Testis (tissue), 3 donors: ENCODE measurements around the gene KMT2B. TPM values are rescaled to one million over a fixed set of nuclear protein-coding genes. Genes with fewer than 3 reads are reported as not detected.
A peak's percentile ranks its signal among the peaks of the same experiment; 100 is the strongest.

Source experiments
- DNase-seq: peaks from one replicate; pipeline ENCODE4 v3.0.0-alpha.2; 2019
- H3K27ac ChIP-seq, 2 donors: fragments of 200-600 bp; sonication (generic); one replicate each; pipeline ENCODE4 v1.5.1; 2019
- H3K27me3 ChIP-seq: fragments of 200-600 bp; sonication (generic); one replicate; pipeline ENCODE4 v1.5.1; 2019
- H3K36me3 ChIP-seq: fragments of 200-600 bp; sonication (generic); one replicate; pipeline ENCODE4 v1.5.1; 2017; ENCODE audit warnings: low read depth; ENCODE audit errors: missing control alignments
- H3K4me1 ChIP-seq: fragments of 200-600 bp; sonication (generic); one replicate; pipeline ENCODE4 v1.5.1; 2019
- H3K4me3 ChIP-seq, 2 donors: fragments of 200-600 bp; sonication (generic); one replicate each; pipeline ENCODE4 v1.5.1; 2017 to 2019
- H3K9me3 ChIP-seq: fragments of 200-600 bp; sonication (generic); one replicate; pipeline ENCODE4 v1.5.1; 2017
- POLR2A ChIP-seq: fragments of 450-650 bp; IDR thresholded peaks from one replicate; pipeline ENCODE4 v1.6.1; 2017; ENCODE audit warnings: antibody characterized with exemption, mild to moderate bottlenecking, moderate library complexity
- WGBS, 2 donors: methylation state at CpG; one replicate each; pipeline ENCODE4 v1.1.5; 2018; 5-methylcytosine and 5-hydroxymethylcytosine counted together
- intact Hi-C: fragments of 100-400 bp; cut with DNase I; formaldehyde crosslinking; loops from one replicate; pipeline ENCODE4 v1.15.1; 2023; ENCODE audit warnings: low total_unique reads
- polyA plus RNA-seq: library from polyadenylated mRNA; stranded (reverse); fragments of 350-450 nt; fragmentation: Illumina TruSeq; extraction: RNeasy Lipid Tissue Mini Kit (QIAGEN cat#74804); gene quantifications from one replicate; pipeline ENCODE4 v1.2.3, GENCODE V29; 2014; ENCODE audit warnings: low read depth, low replicate concordance; ENCODE audit not compliant: insufficient read depth
- total RNA-seq, 2 donors: library from RNA; depleted of rRNA; stranded (reverse); fragments of >200 nt; gene quantifications; one replicate each; pipeline ENCODE4 v1.2.3, GENCODE V29; 2016
- TF ChIP-seq, protein P1 (sequence below), 3 experiments: fragments of 450-650 bp in 2 of 3; fragments of 200-600 bp in 1 of 3; sonication (generic) in 1 of 3; IDR thresholded peaks; one replicate each; pipeline ENCODE4 v1.5.1; 2016 to 2019; ENCODE audit warnings: antibody characterized with exemption in 3 of 3, mild to moderate bottlenecking in 2 of 3, moderate library complexity in 1 of 3

Gene KMT2B
- total and polyA plus RNA-seq, 3 donors from 2014 or later = 73.3 to 110 (median 109) TPM

DNA sequence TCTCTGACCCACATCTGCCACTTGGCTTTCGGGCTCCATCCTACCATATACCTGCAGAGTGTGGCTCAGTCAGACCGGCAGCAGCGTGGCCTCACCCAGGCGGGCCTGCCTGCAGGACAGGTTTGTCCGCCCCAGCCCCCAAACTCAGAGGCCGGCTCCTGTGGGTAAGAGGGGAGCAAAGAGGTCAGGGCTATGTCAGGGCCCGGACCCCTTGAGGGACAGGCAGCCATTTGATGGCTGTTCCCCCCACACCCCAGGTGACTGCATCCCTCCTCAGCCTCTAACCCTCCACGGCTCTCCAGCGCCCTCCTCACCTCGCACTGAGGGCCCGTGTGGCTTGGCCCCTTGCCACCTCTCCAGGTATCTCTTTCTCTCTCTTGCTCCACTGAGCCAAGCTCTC, 25.8 kb upstream of the KMT2B start:
- no peak overlapping the region for H3K27ac ChIP-seq
- no peaks in the 10 kb centered on the region for H3K9me3 ChIP-seq
- no peaks in the 10 kb centered on the region for H3K4me1 ChIP-seq
- H3K27me3 ChIP-seq = no peaks in the 10 kb centered on the region
- no peak for DNase-seq
- TF ChIP-seq, protein P1, sequence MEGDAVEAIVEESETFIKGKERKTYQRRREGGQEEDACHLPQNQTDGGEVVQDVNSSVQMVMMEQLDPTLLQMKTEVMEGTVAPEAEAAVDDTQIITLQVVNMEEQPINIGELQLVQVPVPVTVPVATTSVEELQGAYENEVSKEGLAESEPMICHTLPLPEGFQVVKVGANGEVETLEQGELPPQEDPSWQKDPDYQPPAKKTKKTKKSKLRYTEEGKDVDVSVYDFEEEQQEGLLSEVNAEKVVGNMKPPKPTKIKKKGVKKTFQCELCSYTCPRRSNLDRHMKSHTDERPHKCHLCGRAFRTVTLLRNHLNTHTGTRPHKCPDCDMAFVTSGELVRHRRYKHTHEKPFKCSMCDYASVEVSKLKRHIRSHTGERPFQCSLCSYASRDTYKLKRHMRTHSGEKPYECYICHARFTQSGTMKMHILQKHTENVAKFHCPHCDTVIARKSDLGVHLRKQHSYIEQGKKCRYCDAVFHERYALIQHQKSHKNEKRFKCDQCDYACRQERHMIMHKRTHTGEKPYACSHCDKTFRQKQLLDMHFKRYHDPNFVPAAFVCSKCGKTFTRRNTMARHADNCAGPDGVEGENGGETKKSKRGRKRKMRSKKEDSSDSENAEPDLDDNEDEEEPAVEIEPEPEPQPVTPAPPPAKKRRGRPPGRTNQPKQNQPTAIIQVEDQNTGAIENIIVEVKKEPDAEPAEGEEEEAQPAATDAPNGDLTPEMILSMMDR (IDR thresholded peaks at IDR 0.05) = no peak
- TF ChIP-seq POLR2A = no peak
- 57 to 70% methylated on average over 5 to 11 of the region's 11 CpGs for WGBS, 2 donors
- H3K36me3 ChIP-seq = no peaks in the 10 kb centered on the region
- H3K4me3 ChIP-seq = no peak overlapping the region
- intact Hi-C loops = no loop called here

DNA sequence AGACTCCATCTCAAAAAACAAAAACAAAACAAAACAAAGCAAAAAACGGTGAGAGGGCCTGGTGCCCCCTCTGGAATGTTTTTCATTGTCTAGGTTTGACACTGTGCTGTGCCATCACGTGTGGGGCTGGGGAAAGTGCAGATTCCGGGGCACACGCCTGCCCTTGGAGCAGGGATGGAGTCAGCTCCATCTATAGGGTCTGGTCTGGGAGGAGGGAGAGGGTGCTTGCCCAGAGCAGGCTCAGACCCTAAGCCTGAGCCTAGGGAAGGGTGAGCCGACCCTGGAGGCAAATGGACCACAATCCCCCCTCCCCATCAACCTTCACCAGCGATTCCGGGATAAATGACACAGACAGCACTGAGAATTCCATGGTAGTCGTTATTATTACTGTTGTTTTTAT, 24.4 kb upstream of the KMT2B start:
- Histone ChIP-seq H3K9me3 (no peaks in the 10 kb centered on the region), H3K4me3 (no peak overlapping the region), H3K4me1 (no peaks in the 10 kb centered on the region), H3K36me3 (no peaks in the 10 kb centered on the region), H3K27ac (no peak overlapping the region), H3K27me3 (no peaks in the 10 kb centered on the region)
- 27 to 37% methylated on average over 8 of the region's 8 CpGs for WGBS, 2 donors
- TF ChIP-seq, protein P1 (IDR thresholded peaks at IDR 0.05) = no peak
- TF ChIP-seq POLR2A = no peak
- intact Hi-C loops = no loop called here
- no peak for DNase-seq

DNA sequence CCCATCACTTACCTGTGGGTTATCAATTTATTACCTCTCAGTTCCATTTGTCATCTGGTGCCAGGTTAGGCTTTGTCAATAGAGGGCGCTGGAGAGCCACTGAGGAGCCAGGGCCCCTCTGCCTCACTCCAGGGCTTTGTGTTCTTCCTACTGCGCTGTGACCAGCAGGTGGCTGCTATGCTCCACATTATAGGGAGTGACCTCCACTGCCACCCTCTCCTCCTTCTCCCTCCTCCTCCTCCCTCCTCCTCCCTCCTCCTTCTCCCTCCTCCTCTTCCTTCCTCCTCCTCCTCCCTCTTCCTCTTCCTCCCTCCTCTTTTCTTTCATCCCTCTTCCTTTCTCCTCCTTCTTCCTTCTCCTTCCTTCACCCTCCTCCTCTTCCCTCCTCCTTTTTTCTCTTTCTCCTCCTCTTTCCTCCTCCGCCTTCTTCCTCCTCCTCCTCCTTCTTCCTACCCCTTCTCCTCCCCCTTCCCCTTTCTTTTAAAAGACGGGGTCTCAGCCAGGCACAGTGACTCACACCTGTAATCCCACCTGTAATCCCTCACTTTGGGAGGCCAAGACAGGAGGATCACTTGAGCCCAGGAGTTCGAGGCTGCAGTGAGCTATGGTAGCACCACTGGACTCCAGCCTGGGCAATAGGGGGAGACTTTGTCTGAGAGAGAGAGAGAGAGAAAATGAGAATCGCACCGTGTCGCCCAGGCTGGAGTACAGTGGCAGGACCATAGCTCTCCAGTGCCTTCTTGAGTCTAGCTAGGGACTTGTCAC, 23.8 kb upstream of the KMT2B start:
- H3K27me3 ChIP-seq = no peaks in the 10 kb centered on the region
- TF ChIP-seq, protein P1 (IDR thresholded peaks at IDR 0.05) = peak; percentile 85 to 89 (median 86)
- no peak for TF ChIP-seq POLR2A
- intact Hi-C loops = no loop called here
- H3K4me3 ChIP-seq = no peak overlapping the region
- no peak overlapping the region for H3K27ac ChIP-seq
- H3K4me1 ChIP-seq = no peaks in the 10 kb centered on the region
- WGBS, 2 donors = 48 to 51% methylated on average over 8 of the region's 8 CpGs
- peak; percentile 91 for DNase-seq
- H3K36me3 ChIP-seq = no peaks in the 10 kb centered on the region
- no peaks in the 10 kb centered on the region for H3K9me3 ChIP-seq

DNA sequence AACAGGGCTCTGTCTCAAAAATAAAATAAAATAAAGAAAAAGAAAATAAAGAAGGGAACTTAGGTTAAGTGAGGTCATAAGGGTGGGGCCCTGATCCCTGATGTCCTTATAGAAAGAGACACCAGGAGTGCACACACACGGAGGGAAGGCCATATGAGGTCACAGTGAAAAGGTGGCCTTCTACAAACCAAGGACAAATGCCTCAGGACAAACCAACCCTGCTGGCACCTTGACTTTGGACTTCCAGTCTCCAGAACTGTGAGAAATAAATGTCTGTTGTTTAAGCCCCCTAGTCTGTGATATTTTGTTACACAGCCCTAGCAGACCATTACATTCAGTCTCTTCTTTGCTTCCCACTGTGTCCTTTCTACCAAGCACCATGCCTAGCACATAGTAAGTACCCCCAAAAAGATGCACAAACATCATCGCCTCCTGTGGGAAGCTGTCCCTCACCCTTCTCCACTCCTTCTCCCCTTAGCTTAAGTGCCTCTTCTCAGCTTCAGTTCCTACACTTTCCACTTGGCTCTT, 21.8 kb upstream of the KMT2B start:
- DNase-seq = no peak
- TF ChIP-seq, protein P1 (IDR thresholded peaks at IDR 0.05) = no peak
- no peak for TF ChIP-seq POLR2A
- no peak overlapping the region for H3K27ac ChIP-seq
- WGBS, 2 donors = 77 to 80% methylated on average over 2 of the region's 2 CpGs
- intact Hi-C loops = no loop called here
- no peak overlapping the region for H3K4me3 ChIP-seq
- H3K9me3 ChIP-seq = no peaks in the 10 kb centered on the region
- H3K36me3 ChIP-seq = no peaks in the 10 kb centered on the region
- no peaks in the 10 kb centered on the region for H3K27me3 ChIP-seq
- no peaks in the 10 kb centered on the region for H3K4me1 ChIP-seq

DNA sequence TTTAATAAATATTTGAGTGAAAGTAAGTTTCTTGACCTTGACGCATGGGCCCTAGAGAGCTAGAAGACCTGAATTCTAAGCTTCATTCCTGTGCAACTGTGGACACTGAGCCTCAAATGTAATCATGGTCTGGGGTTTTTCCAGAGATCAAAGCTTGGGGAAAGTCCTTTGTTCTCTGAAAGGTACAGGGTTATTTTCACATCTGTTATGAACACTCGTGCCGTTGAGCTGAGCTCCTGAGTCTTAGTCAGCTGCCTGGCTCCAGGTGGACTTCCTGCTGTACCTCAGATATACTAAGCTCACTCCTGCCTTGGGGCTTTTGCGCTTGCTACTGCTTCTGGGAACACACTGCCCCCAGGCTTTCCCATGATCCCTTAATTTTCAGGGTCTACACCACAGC, 21.0 kb upstream of the KMT2B start:
- no peaks in the 10 kb centered on the region for H3K4me1 ChIP-seq
- no peak overlapping the region for H3K27ac ChIP-seq
- no peaks in the 10 kb centered on the region for H3K27me3 ChIP-seq
- no peaks in the 10 kb centered on the region for H3K9me3 ChIP-seq
- intact Hi-C loops = no loop called here
- DNase-seq = no peak
- H3K4me3 ChIP-seq = no peak overlapping the region
- no peak for TF ChIP-seq POLR2A
- TF ChIP-seq, protein P1 (IDR thresholded peaks at IDR 0.05) = no peak
- H3K36me3 ChIP-seq = no peaks in the 10 kb centered on the region
- 77 to 83% methylated on average over 3 to 4 of the region's 4 CpGs for WGBS, 2 donors
